ENCODE measurements around the gene RPS27L.

The RPS27L gene

GRCh38 chr15:63145426-63145825, 11.9 kb downstream of the RPS27L start:
- H3K4me3 ChIP-seq (ENCODE audit: low read depth, low read length) = no peak overlapping the region
- DNase-seq (ENCODE audit: low read depth) = no peak
- TF ChIP-seq CTCF (IDR thresholded peaks at IDR 0.05; ENCODE audit: low read depth, low read length) = no peak
- TF ChIP-seq MAX (IDR thresholded peaks at IDR 0.05; ENCODE audit: low read depth, low read length) = no peak
- no peak for TF ChIP-seq MYC (IDR thresholded peaks at IDR 0.05; ENCODE audit: low read depth, low read length)
- no peak for TF ChIP-seq POLR2A (IDR thresholded peaks at IDR 0.05; ENCODE audit: extremely low read depth, insufficient read length)

- H3K4me3 ChIP-seq (ENCODE audit: low read depth, low read length) = no peak overlapping the region
- no peak for DNase-seq (ENCODE audit: low read depth)
- TF ChIP-seq MAX (IDR thresholded peaks at IDR 0.05; ENCODE audit: low read depth, low read length) (no peak), MYC (IDR thresholded peaks at IDR 0.05; ENCODE audit: low read depth, low read length) (no peak), POLR2A (IDR thresholded peaks at IDR 0.05; ENCODE audit: extremely low read depth, insufficient read length) (no peak), CTCF (IDR thresholded peaks at IDR 0.05; ENCODE audit: low read depth, low read length) (no peak)
Measured at GRCh38 chr15:63140936-63141335, 16.3 kb downstream of the RPS27L start.

- no peak for TF ChIP-seq POLR2A (IDR thresholded peaks at IDR 0.05; ENCODE audit: extremely low read depth, insufficient read length)
- no peak for TF ChIP-seq CTCF (IDR thresholded peaks at IDR 0.05; ENCODE audit: low read depth, low read length)
- TF ChIP-seq MYC (IDR thresholded peaks at IDR 0.05; ENCODE audit: low read depth, low read length) = no peak
- TF ChIP-seq MAX (IDR thresholded peaks at IDR 0.05; ENCODE audit: low read depth, low read length) = no peak
- no peak for DNase-seq (ENCODE audit: low read depth)
- H3K4me3 ChIP-seq (ENCODE audit: low read depth, low read length) = no peak overlapping the region
Measured at GRCh38 chr15:63136742-63137141, 20.5 kb downstream of the RPS27L start.

- TF ChIP-seq MYC (IDR thresholded peaks at IDR 0.05; ENCODE audit: low read depth, low read length) (no peak), CTCF (IDR thresholded peaks at IDR 0.05; ENCODE audit: low read depth, low read length) (no peak), MAX (IDR thresholded peaks at IDR 0.05; ENCODE audit: low read depth, low read length) (no peak), POLR2A (IDR thresholded peaks at IDR 0.05; ENCODE audit: extremely low read depth, insufficient read length) (no peak)
- peak; percentile 62 for DNase-seq (ENCODE audit: low read depth)
- no peak overlapping the region for H3K4me3 ChIP-seq (ENCODE audit: low read depth, low read length)
Measured at GRCh38 chr15:63135804-63136203, 21.5 kb downstream of the RPS27L start.

GRCh38 chr15:63135281-63135680, 22.0 kb downstream of the RPS27L start:
- no peak for TF ChIP-seq MAX (IDR thresholded peaks at IDR 0.05; ENCODE audit: low read depth, low read length)
- no peak for TF ChIP-seq CTCF (IDR thresholded peaks at IDR 0.05; ENCODE audit: low read depth, low read length)
- no peak for TF ChIP-seq POLR2A (IDR thresholded peaks at IDR 0.05; ENCODE audit: extremely low read depth, insufficient read length)
- TF ChIP-seq MYC (IDR thresholded peaks at IDR 0.05; ENCODE audit: low read depth, low read length) = no peak
- H3K4me3 ChIP-seq (ENCODE audit: low read depth, low read length) = no peak overlapping the region
- no peak for DNase-seq (ENCODE audit: low read depth)
